Activated effector memory CD4-positive, alpha-beta T cell treated with Interleukin-2 at 50 U/mL for 16 hours (primary cell): ENCODE results near the gene LRRC3.

ENCODE experiments used
- DNase-seq: peaks from one replicate; pipeline ENCODE4 v3.0.0-alpha.2; 2020

Gene LRRC3

GRCh38 chr21:44440241-44441040, 14.9 kb upstream of the LRRC3 start:
- DNase-seq = no peak

GRCh38 chr21:44441041-44441400, 14.3 kb upstream of the LRRC3 start:
- DNase-seq = no peak

- no peak for DNase-seq
Observed at GRCh38 chr21:44441581-44442265, 13.6 kb upstream of the LRRC3 start.

- DNase-seq = no peak
Observed at GRCh38 chr21:44442266-44443125, 12.8 kb upstream of the LRRC3 start.

- DNase-seq = no peak
Observed at GRCh38 chr21:44443291-44443890, 11.9 kb upstream of the LRRC3 start.

- no peak for DNase-seq
Observed at GRCh38 chr21:44443891-44444285, 11.4 kb upstream of the LRRC3 start.

- DNase-seq = no peak
Observed at GRCh38 chr21:44444286-44444931, 10.9 kb upstream of the LRRC3 start.

- no peak for DNase-seq
Observed at GRCh38 chr21:44445145-44445812, 10.0 kb upstream of the LRRC3 start.

- no peak for DNase-seq
Observed at GRCh38 chr21:44448651-44449131, 6.6 kb upstream of the LRRC3 start.

- no peak for DNase-seq
Observed at GRCh38 chr21:44449473-44450363, 5.6 kb upstream of the LRRC3 start.

- no peak for DNase-seq
Observed at GRCh38 chr21:44450402-44450801, 4.9 kb upstream of the LRRC3 start.

GRCh38 chr21:44450999-44451398, 4.3 kb upstream of the LRRC3 start:
- no peak for DNase-seq

- no peak for DNase-seq
Observed at GRCh38 chr21:44453120-44453519, 2.2 kb upstream of the LRRC3 start.

GRCh38 chr21:44454058-44454457, 1.3 kb upstream of the LRRC3 start:
- no peak for DNase-seq

- no peak for DNase-seq
Observed at GRCh38 chr21:44455524-44456213, 359 bp downstream of the LRRC3 start.

GRCh38 chr21:44456214-44456914, 1.1 kb downstream of the LRRC3 start:
- DNase-seq = no peak

GRCh38 chr21:44456915-44457736, 1.8 kb downstream of the LRRC3 start:
- no peak for DNase-seq

GRCh38 chr21:44458971-44459711, 3.8 kb downstream of the LRRC3 start:
- DNase-seq = no peak
